Fibroblast of lung (primary cell): ENCODE data around the gene TMED5.

Source experiments
- CTCF ChIP-seq, 2 donors: IDR thresholded peaks in 1 of 2; conservative IDR thresholded peaks in 1 of 2; 1 replicate in 1 of 2; 2 replicates in 1 of 2; pipeline ENCODE4 v1.5.1; 2011 to 2012; ENCODE audit warnings: low read length in 2 of 2, control low read depth in 1 of 2, inconsistent platforms in 1 of 2, low read depth in 1 of 2, mild to moderate bottlenecking in 1 of 2
- EZH2 ChIP-seq: IDR thresholded peaks from 2 replicates; pipeline ENCODE4 v1.5.1; 2012; ENCODE audit warnings: low read length, control low read depth, mild to moderate bottlenecking; ENCODE audit errors: missing control alignments

GRCh38 chr1:93142161-93142560 is 38.1 kb downstream of the TMED5 start:
- TF ChIP-seq CTCF (conservative IDR thresholded peaks at IDR 0.05 in 1 of 2, IDR thresholded peaks at IDR 0.05 in 1 of 2; ENCODE audit: low read depth in 1 of 2, low read length in 2 of 2), result no peak
- TF ChIP-seq EZH2, result no peak
